K562 (cell line): Measurements from ENCODE around the gene MYO15B. TPM values are rescaled to one million over a fixed set of nuclear protein-coding genes. Genes with fewer than 3 reads are reported as not detected.

ENCODE experiments used
- ATAC-seq: fragments of 200-7000 bp; cut with Tn5 transposase; 3 replicates; pipeline ENCODE4 v1.9.1; 2020; ENCODE audit warnings: moderate library complexity
- BruUV-seq: library from RNA; stranded (reverse); fragments of 400-500 nt; replicated peaks from 2 replicates; lab custom pipeline; 2021; lab: Mats Ljungman, UMichigan
- CTCF ChIA-PET: fragments of 300-600 bp; formaldehyde crosslinking; extraction: SDS; loops from one replicate; lab custom pipeline; 2021; ENCODE audit warnings: low intra/inter-chr PET ratio; lab: Yijun Ruan, JAX
- POLR2A ChIA-PET: fragments of 300-600, 350-650 bp; sonication (Branson Sonifier 250); formaldehyde crosslinking; extraction: SDS; loops from one replicate; lab custom pipeline; 2021; ENCODE audit warnings: antibody characterized with exemption, inconsistent platforms; lab: Yijun Ruan, JAX
- DNase-seq, 4 experiments: peaks; one replicate each; pipeline versions ENCODE4 v3.0.0 to v3.0.0-alpha.2; 2011 to 2018; ENCODE audit warnings: low spot score in 3 of 4, mixed read lengths in 3 of 4; ENCODE audit errors: extremely low read depth in 1 of 4
- FAIRE-seq: peaks from 2 replicates; lab custom pipeline; 2011; peaks lifted over from hg19 to GRCh38; lab: Jason Lieb, UNC
- H2AFZ ChIP-seq: 2 replicates; pipeline ENCODE4 v1.6.0; 2011; ENCODE audit warnings: low read depth, low read length, control low read depth, inconsistent platforms
- H3K27ac ChIP-seq: fragments of 200-600 bp; 3 replicates; pipeline ENCODE4 v1.8.0; 2011; ENCODE audit warnings: low read depth, mild to moderate bottlenecking, control low read depth, inconsistent platforms, low read length, moderate library complexity, mixed read lengths; ENCODE audit errors: extremely low read depth
- H3K27me3 ChIP-seq, 2 experiments: fragments of 300-600 bp in 1 of 2; 2 replicates in 1 of 2; 3 replicates in 1 of 2; pipeline versions ENCODE4 v1.6.0 to v1.8.0; 2011; ENCODE audit warnings: inconsistent platforms in 2 of 2, low read length in 2 of 2, mild to moderate bottlenecking in 1 of 2, mixed read lengths in 1 of 2, moderate library complexity in 1 of 2; ENCODE audit not compliant: control insufficient read depth in 2 of 2, insufficient read depth in 2 of 2
- H3K36me3 ChIP-seq: fragments of 300-600 bp; 3 replicates; pipeline ENCODE4 v1.8.0; 2011; ENCODE audit warnings: mild to moderate bottlenecking, low read length, inconsistent platforms; ENCODE audit not compliant: control insufficient read depth, insufficient read depth
- H3K4me1 ChIP-seq, 2 experiments: fragments of 200-600 bp in 1 of 2; replicated peaks in 1 of 2; 2 replicates in 1 of 2; 3 replicates in 1 of 2; pipeline versions ENCODE4 v1.5.1 to v1.8.0; 2011; ENCODE audit warnings: inconsistent platforms in 2 of 2, low read length in 2 of 2, mild to moderate bottlenecking in 1 of 2, mixed read lengths in 1 of 2, moderate library complexity in 1 of 2; ENCODE audit not compliant: control insufficient read depth in 2 of 2, insufficient read depth in 2 of 2
- H3K4me2 ChIP-seq: 2 replicates; pipeline ENCODE4 v1.6.1; 2011; ENCODE audit warnings: low read length, control low read depth, inconsistent platforms, mixed read lengths; ENCODE audit not compliant: insufficient read depth
- H3K4me3 ChIP-seq: fragments of 200-600 bp; sonication (generic), shearing (Covaris generic); 2 replicates; pipeline ENCODE4 v1.5.1; 2016; ENCODE audit warnings: control low read depth, inconsistent platforms
- H3K79me2 ChIP-seq: fragments of 200-600 bp; 3 replicates; pipeline ENCODE4 v1.8.0; 2011; ENCODE audit warnings: low read length, inconsistent platforms; ENCODE audit not compliant: control insufficient read depth, insufficient read depth
- H3K9ac ChIP-seq, 2 experiments: 2 replicates each; pipeline versions ENCODE4 v1.6.0 to v1.6.1; 2011; ENCODE audit warnings: low read depth in 2 of 2, low read length in 2 of 2, control low read depth in 1 of 2, inconsistent platforms in 1 of 2, mild to moderate bottlenecking in 1 of 2, mixed read lengths in 1 of 2; ENCODE audit not compliant: insufficient read depth in 1 of 2
- H3K9me1 ChIP-seq: one replicate; pipeline ENCODE4 v1.6.0; 2011; ENCODE audit warnings: inconsistent platforms, mild to moderate bottlenecking, low read length, moderate library complexity; ENCODE audit not compliant: control insufficient read depth, insufficient read depth
- H3K9me3 ChIP-seq: replicated peaks from 2 replicates; pipeline ENCODE4 v1.5.1; 2011; ENCODE audit warnings: low read depth, low read length, inconsistent platforms; ENCODE audit not compliant: control insufficient read depth, insufficient read depth
- H4K20me1 ChIP-seq: replicated peaks from 2 replicates; pipeline ENCODE4 v1.6.1; 2011; ENCODE audit warnings: low read length, inconsistent platforms, mixed read lengths; ENCODE audit not compliant: control insufficient read depth, insufficient read depth
- ELF4 ChIP-seq: fragments of 450-650 bp; formaldehyde crosslinking; IDR thresholded peaks from 2 replicates; pipeline ENCODE4 v1.4.0; 2022; ENCODE audit warnings: missing genetic modification characterization
- ERF ChIP-seq: fragments of 450-650 bp; formaldehyde crosslinking; IDR thresholded peaks from 2 replicates; pipeline ENCODE4 v1.4.0; 2020; ENCODE audit warnings: mild to moderate bottlenecking, mixed read lengths
- FOXM1 ChIP-seq, 2 experiments: fragments of 450-650 bp in 1 of 2; sonication (generic) in 1 of 2; formaldehyde crosslinking in 1 of 2; IDR thresholded peaks; 2 replicates each; pipeline versions ENCODE4 v1.6.1 to v1.9.0; 2017 to 2022; ENCODE audit warnings: low read depth in 2 of 2, mild to moderate bottlenecking in 2 of 2, missing genetic modification reagents in 1 of 2, moderate library complexity in 1 of 2
- SIN3A ChIP-seq, 2 experiments: fragments of 150-350 bp in 1 of 2; IDR thresholded peaks; 2 replicates each; pipeline ENCODE4 v1.6.1; 2011 to 2016; ENCODE audit warnings: borderline replicate concordance in 2 of 2, low read depth in 2 of 2, low read length in 2 of 2, mild to moderate bottlenecking in 2 of 2, moderate library complexity in 2 of 2; ENCODE audit not compliant: control insufficient read depth in 1 of 2
- SMARCE1 ChIP-seq: fragments of 450-650 bp; IDR thresholded peaks from 2 replicates; pipeline ENCODE4 v1.7.1; 2016; ENCODE audit warnings: mild to moderate bottlenecking
- TGIF2 ChIP-seq: sonication (generic); formaldehyde crosslinking; IDR thresholded peaks from 2 replicates; pipeline ENCODE4 v1.8.1; 2022; ENCODE audit warnings: mild to moderate bottlenecking, missing genetic modification reagents, moderate library complexity
- WHSC1 ChIP-seq: IDR thresholded peaks from one replicate; pipeline ENCODE4 v1.6.1; 2012; ENCODE audit warnings: low read length, control low read depth, inconsistent platforms
- ZKSCAN8 ChIP-seq: fragments of 200-800 bp; sonication (Bioruptor generic); IDR thresholded peaks from 2 replicates; pipeline ENCODE4 v1.6.1; 2016; ENCODE audit warnings: missing genetic modification characterization, missing compliant biosample characterization
- WGBS: fragments of 100-300 bp; shearing (Covaris generic); methylation state at CpG from one replicate; pipeline ENCODE4 v1.1.6; 2016; ENCODE audit warnings: low coverage, mixed read lengths; ENCODE audit not compliant: insufficient coverage; ENCODE audit errors: missing lambda C conversion rate; 5-methylcytosine and 5-hydroxymethylcytosine counted together
- in situ Hi-C: fragments of 300-500 bp; cut with MboI; formaldehyde crosslinking; loops from 4 replicates; pipeline ENCODE4 v1.15.0; 2018; ENCODE audit warnings: inconsistent platforms, mixed read lengths
- intact Hi-C: fragments of 100-400 bp; cut with micrococcal nuclease; formaldehyde crosslinking; loops from 2 replicates; pipeline ENCODE4 v1.14.2; 2022
- polyA plus RNA-seq, 8 experiments: library from polyadenylated mRNA; depleted of rRNA in 4 of 8; stranded (reverse) in 5 of 8; unstranded in 3 of 8; fragments of >200 nt; fragmentation: Nextera tagmentation in 2 of 8; fragmentation: Illumina TruSeq in 1 of 8; extraction: Ambion mirVana in 2 of 8; extraction: Trizol in 1 of 8; gene quantifications; 2 replicates each; pipeline versions ENCODE4 v1.2.1 to v1.2.3, GENCODE V29; 2011 to 2014; ENCODE audit warnings: inconsistent platforms in 1 of 8, missing spikeins in 1 of 8
- total RNA-seq, 7 experiments: library from RNA; depleted of rRNA in 6 of 7; stranded (reverse); fragments of >200 nt in 6 of 7; fragmentation: Illumina TruSeq in 2 of 7; extraction: Trizol in 2 of 7; gene quantifications; 2 replicates each; pipeline versions ENCODE4 v1.2.1 to v1.2.3, GENCODE V29; 2011 to 2021; ENCODE audit warnings: low replicate concordance in 1 of 7
- TF ChIP-seq, protein P1 (sequence below): sonication (generic); formaldehyde crosslinking; IDR thresholded peaks from 2 replicates; pipeline ENCODE4 v1.8.0; 2022; ENCODE audit warnings: missing genetic modification reagents, mild to moderate bottlenecking, moderate library complexity, borderline replicate concordance
- TF ChIP-seq, protein P2 (sequence below): fragments of 450-650 bp; IDR thresholded peaks from 2 replicates; pipeline ENCODE4 v1.6.1; 2016; ENCODE audit warnings: antibody characterized with exemption

Gene MYO15B
- total and polyA plus RNA-seq, 9 of the 15 experiments (the other 6 are each of a cell fraction or from before 2014, with no cell fraction given): 0.05 to 3.1 (median 0.83) TPM; not detected in 2

DNA sequence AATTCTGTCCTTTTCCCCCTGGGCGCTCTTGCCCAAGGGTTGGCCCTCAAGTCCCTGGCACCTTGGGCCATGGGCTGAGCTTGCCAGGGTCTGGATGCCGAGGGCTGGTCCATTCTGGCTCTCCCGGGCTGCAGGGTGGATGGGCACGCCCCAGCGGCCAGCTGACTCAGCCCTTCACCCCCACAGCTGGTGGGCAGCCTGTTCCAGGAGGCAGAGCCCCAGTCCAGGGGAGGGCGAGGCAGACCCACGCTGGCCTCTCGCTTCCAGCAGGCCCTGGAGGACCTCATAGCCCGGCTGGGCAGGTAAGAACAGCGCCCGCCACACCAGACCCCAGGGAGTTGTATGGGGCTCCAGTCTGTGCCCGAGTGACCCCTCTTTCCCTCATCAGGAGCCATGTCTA, 15.0 kb downstream of the MYO15B start:
- ATAC-seq (no peak), FAIRE-seq (no peak), DNase-seq (no peak)
- Histone ChIP-seq H3K79me2 (no peaks in the 10 kb centered on the region), H3K4me3 (no peak overlapping the region), H4K20me1 (peaks cover 4% of the 10 kb centered on the region; the same call in 1 of the 2 replicates), H2AFZ (no peak overlapping the region), H3K9me3 (no peaks in the 10 kb centered on the region), H3K4me1 (peaks cover 3 to 22% of the 10 kb centered on the region in 2 experiments; a peak in 3 of 5 replicates), H3K36me3 (no peaks in the 10 kb centered on the region), H3K27ac (no peak overlapping the region), H3K4me2 (no peak overlapping the region), H3K9me1 (no peaks in the 10 kb centered on the region), H3K27me3 (peaks cover 0 to 7% of the 10 kb centered on the region in 2 experiments; a peak in 3 of 5 replicates), H3K9ac (no peak overlapping the region)
- in situ Hi-C loops: no loop called here
- intact Hi-C loops: loop anchor here (5.0 kb wide), 1 partner anchor 145 kb away; no protein-coding TSS in a partner anchor
- ChIA-PET POLR2A (interaction anchor here (0.6 to 1.5 kb wide), 5 partner anchors 10 to 172 kb away, joined by 3 to 8 read pairs (median 4); no protein-coding TSS in a partner anchor), CTCF (interaction anchor here (0.6 kb wide), 1 partner anchor 9 kb away, joined by 3 read pairs; no protein-coding TSS in a partner anchor)
- 13% methylated on average over 10 of the region's 12 CpGs for WGBS
- TF ChIP-seq, protein P1, sequence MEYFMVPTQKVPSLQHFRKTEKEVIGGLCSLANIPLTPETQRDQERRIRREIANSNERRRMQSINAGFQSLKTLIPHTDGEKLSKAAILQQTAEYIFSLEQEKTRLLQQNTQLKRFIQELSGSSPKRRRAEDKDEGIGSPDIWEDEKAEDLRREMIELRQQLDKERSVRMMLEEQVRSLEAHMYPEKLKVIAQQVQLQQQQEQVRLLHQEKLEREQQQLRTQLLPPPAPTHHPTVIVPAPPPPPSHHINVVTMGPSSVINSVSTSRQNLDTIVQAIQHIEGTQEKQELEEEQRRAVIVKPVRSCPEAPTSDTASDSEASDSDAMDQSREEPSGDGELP (CRISPR knock-in tag): peak; percentile 23; the same call in 1 of the 2 replicates
- TF ChIP-seq SMARCE1: no peak
- BruUV-seq: no TSS peak

DNA sequence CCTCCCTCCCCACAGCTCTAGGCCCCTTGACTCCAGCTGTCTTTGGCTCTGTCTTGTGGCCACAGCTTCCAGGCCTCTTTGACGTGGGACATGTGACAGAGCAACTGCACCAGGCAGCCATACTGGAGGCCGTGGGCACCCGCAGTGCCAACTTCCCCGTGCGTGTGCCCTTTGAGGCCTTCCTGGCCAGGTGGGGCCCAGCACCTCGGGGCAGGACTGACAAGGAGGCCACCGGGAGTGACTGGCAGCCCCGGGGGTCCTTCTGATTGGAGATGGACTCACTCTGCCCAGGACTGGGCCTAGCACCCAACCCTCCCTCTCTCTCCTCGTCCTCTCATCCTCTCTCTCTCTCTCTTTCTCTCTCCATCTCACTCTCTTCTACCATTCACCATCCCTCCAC, 15.5 kb downstream of the MYO15B start:
- intact Hi-C loops: loop anchor here (5.0 kb wide), 1 partner anchor 144 kb away; no protein-coding TSS in a partner anchor
- H3K36me3 ChIP-seq: no peaks in the 10 kb centered on the region
- no TSS peak for BruUV-seq
- no peak overlapping the region for H2AFZ ChIP-seq
- H3K4me3 ChIP-seq: no peak overlapping the region
- H3K9ac ChIP-seq: peak overlapping the region in 1 of 2 experiments; percentile 52; a peak in 2 of 4 replicates
- 24% methylated on average over 9 of the region's 9 CpGs for WGBS
- H3K27ac ChIP-seq: no peak overlapping the region
- H3K4me1 ChIP-seq: peaks cover 3 to 22% of the 10 kb centered on the region in 2 experiments; a peak in 3 of 5 replicates
- FAIRE-seq (no peak), ATAC-seq (no peak), DNase-seq (no peak)
- ChIA-PET POLR2A (interaction anchor here (0.6 to 1.5 kb wide), 3 partner anchors 8 to 171 kb away, joined by 3 to 8 read pairs (median 4); no protein-coding TSS in a partner anchor), CTCF (no interaction called here)
- no peaks in the 10 kb centered on the region for H3K9me1 ChIP-seq
- no peaks in the 10 kb centered on the region for H3K79me2 ChIP-seq
- H3K9me3 ChIP-seq: no peaks in the 10 kb centered on the region
- peaks cover 4% of the 10 kb centered on the region; the same call in 1 of the 2 replicates for H4K20me1 ChIP-seq
- H3K4me2 ChIP-seq: no peak overlapping the region
- in situ Hi-C loops: no loop called here
- H3K27me3 ChIP-seq: peaks cover 0 to 7% of the 10 kb centered on the region in 2 experiments; a peak in 3 of 5 replicates
- TF ChIP-seq ERF (CRISPR knock-in tag) (no peak), TGIF2 (CRISPR knock-in tag) (no peak), SIN3A (IDR thresholded peaks at IDR 0.05; ENCODE audit: borderline replicate concordance in 2 of 2, control insufficient read depth in 1 of 2, low read depth in 2 of 2, low read length in 2 of 2) (no peak), ELF4 (CRISPR knock-in tag) (no peak), FOXM1 (IDR thresholded peaks at IDR 0.05; ENCODE audit: low read depth) (no peak), FOXM1 (CRISPR knock-in tag; IDR thresholded peaks at IDR 0.05; ENCODE audit: low read depth) (no peak), WHSC1 (no peak), ZKSCAN8 (CRISPR knock-in tag) (no peak)
- TF ChIP-seq, protein P2, sequence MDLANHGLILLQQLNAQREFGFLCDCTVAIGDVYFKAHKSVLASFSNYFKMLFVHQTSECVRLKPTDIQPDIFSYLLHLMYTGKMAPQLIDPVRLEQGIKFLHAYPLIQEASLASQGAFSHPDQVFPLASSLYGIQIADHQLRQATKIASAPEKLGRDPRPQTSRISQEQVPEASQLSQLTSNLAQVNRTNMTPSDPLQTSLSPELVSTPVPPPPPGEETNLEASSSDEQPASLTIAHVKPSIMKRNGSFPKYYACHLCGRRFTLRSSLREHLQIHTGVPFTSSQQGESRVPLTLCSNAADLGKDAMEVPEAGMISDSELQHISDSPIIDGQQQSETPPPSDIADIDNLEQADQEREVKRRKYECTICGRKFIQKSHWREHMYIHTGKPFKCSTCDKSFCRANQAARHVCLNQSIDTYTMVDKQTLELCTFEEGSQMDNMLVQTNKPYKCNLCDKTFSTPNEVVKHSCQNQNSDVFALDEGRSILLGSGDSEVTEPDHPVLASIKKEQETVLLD: no peak
